K562 (cell line): ENCODE data around the gene EPHB2. TPM values are rescaled to one million over a fixed set of nuclear protein-coding genes. Genes with fewer than 3 reads are reported as not detected.

Source experiments
- RAD21 ChIP-seq, 2 experiments: fragments of 250-450 bp in 1 of 2; fragments of 450-650 bp in 1 of 2; sonication (Bioruptor Pico) in 1 of 2; formaldehyde crosslinking in 1 of 2; IDR thresholded peaks in 1 of 2; conservative IDR thresholded peaks in 1 of 2; 2 replicates each; pipeline versions ENCODE4 v1.4.0 to v1.8.0; 2020 to 2022; ENCODE audit warnings: mild to moderate bottlenecking in 2 of 2, moderate library complexity in 1 of 2
- RFX7 ChIP-seq: fragments of 250-450 bp; sonication (Bioruptor Pico); IDR thresholded peaks from 2 replicates; pipeline ENCODE4 v1.5.1; 2021; ENCODE audit warnings: mild to moderate bottlenecking
- SMAD2 ChIP-seq: fragments of 150-350 bp; IDR thresholded peaks from 2 replicates; pipeline ENCODE4 v1.6.1; 2014; ENCODE audit warnings: low read depth, mild to moderate bottlenecking, low read length
- ZNF121 ChIP-seq: sonication (generic); formaldehyde crosslinking; conservative IDR thresholded peaks from 2 replicates; pipeline ENCODE4 v1.8.0; 2022; ENCODE audit warnings: missing genetic modification reagents
- polyA plus RNA-seq, 8 experiments: library from polyadenylated mRNA; depleted of rRNA in 4 of 8; stranded (reverse) in 5 of 8; unstranded in 3 of 8; fragments of >200 nt; fragmentation: Nextera tagmentation in 2 of 8; fragmentation: Illumina TruSeq in 1 of 8; extraction: Ambion mirVana in 2 of 8; extraction: Trizol in 1 of 8; gene quantifications; 2 replicates each; pipeline versions ENCODE4 v1.2.1 to v1.2.3, GENCODE V29; 2011 to 2014; ENCODE audit warnings: inconsistent platforms in 1 of 8, missing spikeins in 1 of 8
- total RNA-seq, 7 experiments: library from RNA; depleted of rRNA in 6 of 7; stranded (reverse); fragments of >200 nt in 6 of 7; fragmentation: Illumina TruSeq in 2 of 7; extraction: Trizol in 2 of 7; gene quantifications; 2 replicates each; pipeline versions ENCODE4 v1.2.1 to v1.2.3, GENCODE V29; 2011 to 2021; ENCODE audit warnings: low replicate concordance in 1 of 7
- TF ChIP-seq, protein P1 (sequence below): IDR thresholded peaks from 3 replicates; pipeline ENCODE4 v1.6.1; 2011; ENCODE audit warnings: borderline replicate concordance, mild to moderate bottlenecking, moderate library complexity; ENCODE audit not compliant: insufficient read length; ENCODE audit errors: extremely low read depth
- TF ChIP-seq, protein P2 (sequence below): fragments of 250-450 bp; sonication (Bioruptor Pico); IDR thresholded peaks from 2 replicates; pipeline ENCODE4 v1.4.0; 2020; ENCODE audit warnings: mild to moderate bottlenecking, moderate library complexity
- TF ChIP-seq, protein P3 (sequence below): fragments of 450-650 bp; formaldehyde crosslinking; IDR thresholded peaks from 2 replicates; pipeline ENCODE4 v1.4.0; 2020; ENCODE audit warnings: mild to moderate bottlenecking

EPHB2 gene
- total and polyA plus RNA-seq, 9 of the 15 experiments (the other 6 are each of a cell fraction or from before 2014, with no cell fraction given) = not detected

DNA sequence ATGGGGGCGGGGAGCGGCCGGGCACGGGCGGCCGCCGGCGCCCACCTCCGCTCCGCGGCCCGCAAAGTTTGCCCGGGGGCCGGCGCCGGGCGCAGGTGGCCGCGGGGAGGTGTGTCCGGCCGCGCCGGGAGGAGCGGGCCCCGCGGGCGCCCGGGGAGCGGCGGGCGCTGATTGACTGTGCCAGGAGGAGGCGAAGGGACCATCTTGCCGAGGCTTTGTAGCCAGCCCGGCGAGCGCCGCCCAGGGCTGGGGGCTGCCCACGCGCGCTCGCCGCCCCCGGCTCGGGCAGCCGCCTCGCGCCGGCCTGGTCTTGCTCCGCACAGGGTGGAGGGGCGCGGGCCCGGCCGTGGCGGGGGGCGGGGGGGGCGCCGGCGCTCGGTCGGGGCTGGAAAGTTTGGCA is 432 bp downstream of the EPHB2 start (continued):
- TF ChIP-seq RAD21 (CRISPR knock-in tag; conservative IDR thresholded peaks at IDR 0.05 in 1 of 2, IDR thresholded peaks at IDR 0.05 in 1 of 2) (no peak), SMAD2 (no peak), RFX7 (no peak), ZNF121 (CRISPR knock-in tag) (no peak)
- TF ChIP-seq, protein P1, sequence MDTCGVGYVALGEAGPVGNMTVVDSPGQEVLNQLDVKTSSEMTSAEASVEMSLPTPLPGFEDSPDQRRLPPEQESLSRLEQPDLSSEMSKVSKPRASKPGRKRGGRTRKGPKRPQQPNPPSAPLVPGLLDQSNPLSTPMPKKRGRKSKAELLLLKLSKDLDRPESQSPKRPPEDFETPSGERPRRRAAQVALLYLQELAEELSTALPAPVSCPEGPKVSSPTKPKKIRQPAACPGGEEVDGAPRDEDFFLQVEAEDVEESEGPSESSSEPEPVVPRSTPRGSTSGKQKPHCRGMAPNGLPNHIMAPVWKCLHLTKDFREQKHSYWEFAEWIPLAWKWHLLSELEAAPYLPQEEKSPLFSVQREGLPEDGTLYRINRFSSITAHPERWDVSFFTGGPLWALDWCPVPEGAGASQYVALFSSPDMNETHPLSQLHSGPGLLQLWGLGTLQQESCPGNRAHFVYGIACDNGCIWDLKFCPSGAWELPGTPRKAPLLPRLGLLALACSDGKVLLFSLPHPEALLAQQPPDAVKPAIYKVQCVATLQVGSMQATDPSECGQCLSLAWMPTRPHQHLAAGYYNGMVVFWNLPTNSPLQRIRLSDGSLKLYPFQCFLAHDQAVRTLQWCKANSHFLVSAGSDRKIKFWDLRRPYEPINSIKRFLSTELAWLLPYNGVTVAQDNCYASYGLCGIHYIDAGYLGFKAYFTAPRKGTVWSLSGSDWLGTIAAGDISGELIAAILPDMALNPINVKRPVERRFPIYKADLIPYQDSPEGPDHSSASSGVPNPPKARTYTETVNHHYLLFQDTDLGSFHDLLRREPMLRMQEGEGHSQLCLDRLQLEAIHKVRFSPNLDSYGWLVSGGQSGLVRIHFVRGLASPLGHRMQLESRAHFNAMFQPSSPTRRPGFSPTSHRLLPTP = no peak
- TF ChIP-seq, protein P2, sequence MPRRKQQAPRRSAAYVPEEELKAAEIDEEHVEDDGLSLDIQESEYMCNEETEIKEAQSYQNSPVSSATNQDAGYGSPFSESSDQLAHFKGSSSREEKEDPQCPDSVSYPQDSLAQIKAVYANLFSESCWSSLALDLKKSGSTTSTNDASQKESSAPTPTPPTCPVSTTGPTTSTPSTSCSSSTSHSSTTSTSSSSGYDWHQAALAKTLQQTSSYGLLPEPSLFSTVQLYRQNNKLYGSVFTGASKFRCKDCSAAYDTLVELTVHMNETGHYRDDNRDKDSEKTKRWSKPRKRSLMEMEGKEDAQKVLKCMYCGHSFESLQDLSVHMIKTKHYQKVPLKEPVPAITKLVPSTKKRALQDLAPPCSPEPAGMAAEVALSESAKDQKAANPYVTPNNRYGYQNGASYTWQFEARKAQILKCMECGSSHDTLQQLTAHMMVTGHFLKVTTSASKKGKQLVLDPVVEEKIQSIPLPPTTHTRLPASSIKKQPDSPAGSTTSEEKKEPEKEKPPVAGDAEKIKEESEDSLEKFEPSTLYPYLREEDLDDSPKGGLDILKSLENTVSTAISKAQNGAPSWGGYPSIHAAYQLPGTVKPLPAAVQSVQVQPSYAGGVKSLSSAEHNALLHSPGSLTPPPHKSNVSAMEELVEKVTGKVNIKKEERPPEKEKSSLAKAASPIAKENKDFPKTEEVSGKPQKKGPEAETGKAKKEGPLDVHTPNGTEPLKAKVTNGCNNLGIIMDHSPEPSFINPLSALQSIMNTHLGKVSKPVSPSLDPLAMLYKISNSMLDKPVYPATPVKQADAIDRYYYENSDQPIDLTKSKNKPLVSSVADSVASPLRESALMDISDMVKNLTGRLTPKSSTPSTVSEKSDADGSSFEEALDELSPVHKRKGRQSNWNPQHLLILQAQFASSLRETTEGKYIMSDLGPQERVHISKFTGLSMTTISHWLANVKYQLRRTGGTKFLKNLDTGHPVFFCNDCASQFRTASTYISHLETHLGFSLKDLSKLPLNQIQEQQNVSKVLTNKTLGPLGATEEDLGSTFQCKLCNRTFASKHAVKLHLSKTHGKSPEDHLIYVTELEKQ (CRISPR knock-in tag) = no peak
- TF ChIP-seq, protein P3, sequence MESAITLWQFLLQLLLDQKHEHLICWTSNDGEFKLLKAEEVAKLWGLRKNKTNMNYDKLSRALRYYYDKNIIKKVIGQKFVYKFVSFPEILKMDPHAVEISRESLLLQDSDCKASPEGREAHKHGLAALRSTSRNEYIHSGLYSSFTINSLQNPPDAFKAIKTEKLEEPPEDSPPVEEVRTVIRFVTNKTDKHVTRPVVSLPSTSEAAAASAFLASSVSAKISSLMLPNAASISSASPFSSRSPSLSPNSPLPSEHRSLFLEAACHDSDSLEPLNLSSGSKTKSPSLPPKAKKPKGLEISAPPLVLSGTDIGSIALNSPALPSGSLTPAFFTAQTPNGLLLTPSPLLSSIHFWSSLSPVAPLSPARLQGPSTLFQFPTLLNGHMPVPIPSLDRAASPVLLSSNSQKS (CRISPR knock-in tag) = no peak
